AG20443 (cell line): ENCODE data around the gene LRRC7.
"Not testable (repeated sequence)": the region's sequence is repeated elsewhere in the genome, so short reads cannot be mapped to it uniquely, and the experiment has no call there.

Experiments used
- DNase-seq: peaks from one replicate; pipeline ENCODE4 v3.0.0; 2012; ENCODE audit warnings: low spot score, mixed read lengths

Gene LRRC7

DNA sequence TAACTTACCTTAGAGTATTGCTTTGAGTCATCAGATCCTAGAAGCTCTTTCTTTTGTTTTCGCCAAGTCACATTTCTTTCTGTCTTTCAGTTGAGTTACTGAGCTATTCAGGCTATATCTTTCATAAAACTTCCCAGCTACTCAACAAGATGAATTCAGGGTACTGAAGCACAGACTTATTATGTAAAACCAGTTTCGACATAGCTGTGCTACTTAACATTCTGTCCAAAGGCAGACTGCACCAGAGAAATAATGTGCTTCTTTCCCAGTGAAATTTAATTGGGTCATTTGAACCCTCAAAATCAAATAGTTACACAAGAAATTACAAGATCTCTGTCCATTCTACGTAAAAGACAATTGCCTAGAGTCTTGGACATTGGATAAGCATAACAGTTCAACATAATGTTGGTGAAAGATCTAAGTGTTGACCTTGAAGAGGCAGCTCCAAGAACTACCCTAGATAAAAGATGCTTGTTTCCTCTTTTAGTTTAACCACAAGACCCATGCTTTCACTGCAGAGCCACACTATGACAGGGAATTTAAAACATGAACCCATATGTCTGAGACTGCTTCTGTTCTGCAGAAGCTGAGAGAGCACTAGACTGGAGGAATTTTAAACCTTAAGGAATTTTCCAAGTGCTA is 474.5 kb downstream of the LRRC7 start:
- DNase-seq, result no peak

DNA sequence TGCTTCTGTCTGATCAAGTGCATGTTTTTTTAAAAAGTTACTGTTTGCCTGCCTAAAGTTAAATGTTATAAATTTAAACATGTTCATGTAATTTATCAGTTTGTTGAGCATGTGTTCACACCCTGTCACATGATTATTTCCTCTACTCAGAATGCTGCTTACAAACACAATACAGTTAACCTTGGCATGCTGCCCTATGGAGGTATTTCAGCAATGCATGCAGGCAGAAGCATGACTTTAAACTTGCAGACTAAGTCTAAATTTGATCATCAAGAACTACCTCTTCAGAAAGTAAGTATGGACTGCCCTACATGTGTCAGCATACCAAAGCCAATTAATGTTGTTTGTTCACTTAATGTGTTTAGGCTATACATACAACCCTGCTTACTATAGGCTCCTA is 476.1 kb downstream of the LRRC7 start:
- DNase-seq, result peak; percentile 12

DNA sequence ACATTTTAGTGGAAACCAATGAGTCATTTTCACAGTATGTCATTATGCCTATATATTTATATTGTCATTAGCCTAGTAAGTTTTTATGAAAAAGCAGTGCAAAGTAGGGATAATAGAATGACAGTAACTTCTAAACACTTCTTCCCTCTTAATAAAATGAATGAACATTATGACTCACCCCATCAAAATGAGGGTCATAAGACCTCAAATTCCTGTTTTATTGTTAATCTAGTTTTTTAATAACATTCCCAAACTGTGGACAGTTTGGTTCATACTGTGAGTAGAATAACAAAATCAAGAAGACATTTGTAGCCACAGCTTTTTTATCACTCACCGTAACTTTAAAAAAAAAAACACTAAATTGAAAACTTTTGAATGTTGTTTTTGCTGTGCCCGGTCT is 477.1 kb downstream of the LRRC7 start:
- DNase-seq, result peak; percentile 66

DNA sequence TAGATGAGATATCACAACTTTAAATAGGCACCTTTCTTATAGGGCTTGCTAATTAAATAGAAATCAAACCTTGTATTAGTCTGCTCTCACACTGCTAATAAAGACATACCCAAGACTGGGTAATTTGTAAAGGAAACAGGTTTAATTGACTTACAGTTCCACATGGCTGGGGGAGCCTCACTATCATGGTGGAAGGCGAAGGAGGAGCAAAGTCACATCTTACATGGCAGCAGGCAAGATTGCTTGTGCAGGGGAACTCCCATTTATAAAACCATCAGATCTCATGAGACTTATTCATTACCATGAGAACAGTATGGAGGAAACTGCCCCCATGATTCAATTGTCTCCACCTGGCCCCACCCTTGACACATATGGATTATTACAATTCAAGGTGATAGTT is 477.9 kb downstream of the LRRC7 start:
- DNase-seq, result not testable (repeated sequence)

DNA sequence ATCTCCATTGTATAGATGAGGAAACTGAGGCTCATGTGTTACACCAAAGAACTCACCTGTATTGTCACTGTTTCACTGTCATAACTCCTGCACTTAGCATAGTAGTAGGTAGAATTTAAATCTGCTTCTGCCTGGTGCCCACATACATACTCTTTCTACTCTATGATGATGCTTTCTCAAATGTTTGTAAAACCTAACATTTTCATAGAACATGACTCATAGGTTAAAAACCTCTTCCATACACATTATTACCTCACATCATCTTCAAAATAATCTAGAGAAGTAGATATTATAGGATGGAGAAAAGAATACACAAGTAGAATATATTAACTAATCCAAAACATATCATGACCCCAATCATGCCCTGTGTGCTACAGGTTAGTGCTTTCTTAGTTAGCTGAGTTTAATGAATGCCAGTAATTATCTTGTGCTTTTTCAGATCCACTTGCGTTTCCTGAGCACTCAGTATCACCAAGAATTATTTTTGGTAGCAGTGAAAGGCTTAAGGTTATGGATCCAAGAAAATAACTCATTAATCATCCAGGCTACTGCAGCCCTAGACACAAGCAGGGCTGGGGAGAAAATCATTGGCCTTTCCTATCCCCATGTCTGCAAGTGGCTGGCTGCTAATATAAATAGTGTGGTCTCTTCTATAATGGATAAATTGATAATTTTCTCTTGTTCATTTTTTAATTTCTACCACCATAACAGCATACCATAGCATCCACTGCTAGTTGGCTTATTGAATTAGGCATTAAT is 480.8 kb downstream of the LRRC7 start:
- DNase-seq, result no peak

DNA sequence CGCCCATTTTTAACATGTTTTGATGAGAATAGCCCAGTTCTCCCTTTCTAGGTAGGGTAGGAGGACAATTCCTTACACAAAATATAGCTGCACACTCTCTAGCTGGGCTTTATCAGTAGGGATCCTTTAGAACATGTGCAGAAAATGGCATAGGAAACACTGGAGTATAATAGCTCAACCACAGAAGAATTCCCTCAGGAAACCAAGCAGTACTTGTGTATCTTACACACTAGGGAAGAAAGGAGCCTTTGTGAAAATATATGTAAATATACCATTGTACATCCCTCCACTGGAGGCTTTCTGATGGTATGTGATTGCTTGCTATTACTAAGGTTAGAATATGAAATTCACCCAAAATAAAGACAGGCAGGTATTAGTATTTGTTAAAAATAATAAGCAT is 484.2 kb downstream of the LRRC7 start:
- no peak for DNase-seq

DNA sequence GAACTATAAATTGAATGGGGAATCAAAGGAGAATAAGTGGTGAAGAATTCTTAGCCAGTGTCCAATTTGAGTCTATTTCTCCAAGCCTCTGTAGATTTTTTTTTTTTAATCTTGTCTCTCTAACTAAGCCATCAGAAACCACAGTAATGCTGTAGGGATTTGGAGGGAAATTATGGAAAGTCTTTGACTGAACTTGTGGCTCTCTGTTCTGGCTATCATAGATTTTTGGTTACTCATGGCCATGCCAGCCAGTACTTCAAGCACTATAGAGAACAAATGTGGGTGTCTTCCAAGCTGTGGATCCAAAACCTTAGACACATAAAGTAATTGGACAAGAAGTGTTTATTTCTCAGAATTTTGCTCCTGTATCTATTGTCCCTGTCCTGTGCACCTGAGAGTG is 489.8 kb downstream of the LRRC7 start:
- DNase-seq, result no peak

DNA sequence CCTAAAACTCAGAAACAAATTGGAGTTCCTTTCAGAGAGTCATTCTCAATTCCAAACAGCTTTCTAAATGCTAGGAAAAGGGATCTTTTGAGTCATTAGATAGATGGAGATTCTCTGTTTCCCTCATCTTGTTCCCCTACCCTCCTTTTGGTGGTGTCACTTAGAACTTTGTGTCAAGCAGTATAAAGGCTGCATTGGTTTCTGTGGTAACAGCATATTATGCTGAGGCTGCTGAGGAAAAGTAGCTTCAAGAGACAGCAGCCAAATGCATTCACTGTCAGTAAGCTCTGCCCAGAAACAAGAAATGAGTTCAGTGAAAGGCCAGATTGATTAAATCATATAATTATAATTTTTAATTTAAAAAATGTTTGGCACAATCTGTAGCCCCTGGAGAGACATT is 493.5 kb downstream of the LRRC7 start:
- no peak for DNase-seq

DNA sequence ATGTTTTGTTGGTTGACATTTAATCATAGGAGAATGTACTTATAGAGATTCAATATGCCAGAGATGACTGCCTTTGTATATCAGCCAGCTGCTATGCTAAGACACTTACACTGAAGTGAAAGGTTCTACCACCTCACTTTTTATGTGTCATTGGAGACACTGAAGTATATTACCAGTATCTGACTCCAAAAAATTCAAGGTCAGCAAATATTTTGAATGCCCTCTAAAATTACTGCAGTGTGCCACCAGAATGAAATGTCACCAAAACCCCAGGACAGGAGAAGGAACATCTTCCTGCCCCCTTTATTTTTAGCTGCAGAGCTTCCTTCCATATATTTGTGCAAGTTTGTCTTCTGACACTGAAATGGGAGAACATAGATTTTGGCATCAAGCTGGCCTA is 496.1 kb downstream of the LRRC7 start:
- DNase-seq, result no peak

DNA sequence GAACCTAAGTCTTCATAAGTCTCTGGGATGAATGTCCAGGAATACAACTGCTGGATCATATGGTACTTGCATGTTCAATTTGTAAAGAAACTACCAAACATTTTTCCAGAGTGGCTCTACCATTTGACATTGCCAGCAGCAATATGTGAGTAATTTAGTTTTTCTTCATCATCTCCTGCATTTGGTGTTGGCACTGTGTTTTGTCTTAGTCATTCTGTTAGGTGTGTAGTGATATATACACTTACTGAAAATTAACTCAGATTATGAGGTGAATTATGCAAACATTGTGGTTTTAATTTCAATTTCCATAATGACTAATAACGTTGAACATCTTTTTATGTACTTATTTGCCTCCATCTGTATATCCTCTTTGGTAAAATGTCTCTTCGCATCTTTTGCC is 499.0 kb downstream of the LRRC7 start:
- DNase-seq, result no peak

DNA sequence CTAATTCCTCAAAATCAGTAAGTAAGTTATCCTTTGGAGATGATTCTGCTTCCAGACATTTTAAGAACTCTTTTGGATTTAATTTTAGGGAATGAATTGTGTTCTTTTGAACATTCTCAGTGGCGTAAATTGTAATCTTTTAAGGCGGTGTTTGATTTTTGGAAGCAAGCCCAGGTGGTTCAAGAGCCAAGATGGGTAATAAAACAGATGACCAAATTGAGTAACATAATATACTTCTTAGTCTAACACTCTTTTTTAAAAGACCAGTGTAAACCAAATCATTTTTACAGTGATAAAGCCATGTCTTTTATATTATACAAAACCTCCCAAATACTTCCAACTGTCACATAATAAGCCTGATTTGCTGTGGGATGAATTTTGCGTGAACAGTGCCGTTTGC is 503.9 kb downstream of the LRRC7 start:
- peak; percentile 25 for DNase-seq

DNA sequence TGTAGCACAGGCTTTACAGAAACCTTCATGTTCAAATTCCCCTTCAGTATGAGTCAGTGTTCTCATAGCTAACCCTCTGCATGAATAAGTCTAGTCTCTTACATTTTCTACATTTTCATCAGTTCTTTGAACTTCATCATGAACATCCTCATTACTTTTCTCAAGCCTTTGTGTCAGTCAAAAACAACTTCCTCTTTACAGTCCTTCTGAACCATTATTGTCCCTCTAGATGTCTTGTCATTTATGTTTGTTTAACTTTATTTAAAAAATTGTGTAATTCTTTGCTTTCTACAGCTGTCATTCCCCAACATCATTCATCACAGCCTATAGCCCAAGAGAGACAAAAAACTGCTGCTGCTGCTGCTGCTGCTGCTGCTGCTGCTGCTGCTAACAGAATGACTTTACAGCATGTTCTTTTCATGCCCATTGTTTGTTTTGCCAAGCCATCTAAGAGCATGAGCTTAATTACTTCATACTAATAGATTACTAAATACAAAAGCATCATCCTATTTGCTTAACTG is 504.6 kb downstream of the LRRC7 start:
- DNase-seq, result peak; percentile 16

DNA sequence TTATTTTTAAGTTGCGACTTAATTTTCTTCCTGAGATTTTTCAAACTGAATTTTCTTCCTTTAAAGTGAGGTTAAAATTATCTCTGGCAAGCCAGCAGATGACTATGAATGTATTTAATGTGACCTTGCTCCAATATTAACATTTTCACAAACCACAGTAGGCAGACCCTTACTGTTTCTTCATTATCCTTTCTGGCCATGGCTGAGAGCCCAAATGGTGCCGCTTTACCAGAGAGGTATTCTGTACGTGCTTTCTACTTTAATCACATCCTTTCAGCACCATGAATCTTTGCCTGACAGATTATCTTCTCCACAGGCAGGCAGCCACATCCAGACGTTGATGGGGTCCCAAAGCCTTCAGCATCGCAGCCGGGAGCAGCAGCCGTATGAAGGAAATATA is 508.0 kb downstream of the LRRC7 start:
- DNase-seq, result no peak

DNA sequence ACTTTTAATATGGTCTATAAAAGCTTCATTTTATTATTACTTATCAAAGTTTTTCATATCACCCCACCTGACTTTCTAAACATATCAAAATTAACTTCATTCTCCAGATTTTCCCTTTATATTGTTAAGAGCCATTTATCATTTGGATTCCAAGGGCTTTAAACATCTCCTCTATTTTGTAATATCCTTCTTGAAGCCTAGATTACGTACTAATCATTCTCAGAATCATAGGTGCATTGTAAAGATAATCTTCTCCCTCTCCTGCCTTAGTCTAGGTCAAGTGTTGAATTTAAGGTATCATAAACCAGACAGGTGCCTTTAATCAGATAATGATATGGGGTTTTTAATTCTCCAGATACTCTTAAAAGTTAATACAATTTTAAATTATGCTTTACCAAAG is 509.3 kb downstream of the LRRC7 start:
- no peak for DNase-seq

DNA sequence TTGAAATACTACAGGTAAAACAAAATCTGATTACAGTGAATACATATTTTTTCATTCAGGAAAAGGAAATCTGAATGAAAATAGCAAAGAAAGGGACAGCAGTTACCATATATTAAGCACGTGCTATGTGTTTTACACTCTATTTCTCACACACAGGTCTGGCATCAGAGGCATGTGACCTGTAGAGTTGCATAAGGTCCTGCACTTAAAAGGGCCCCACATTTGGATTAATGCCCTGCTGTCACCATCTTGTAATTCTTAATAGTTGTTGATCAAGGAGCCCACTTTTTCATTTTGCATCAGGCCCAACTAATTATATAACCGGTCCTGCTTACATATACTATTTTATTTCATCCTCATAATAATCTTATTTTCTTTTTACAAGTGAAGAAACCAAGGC is 511.8 kb downstream of the LRRC7 start:
- no peak for DNase-seq

DNA sequence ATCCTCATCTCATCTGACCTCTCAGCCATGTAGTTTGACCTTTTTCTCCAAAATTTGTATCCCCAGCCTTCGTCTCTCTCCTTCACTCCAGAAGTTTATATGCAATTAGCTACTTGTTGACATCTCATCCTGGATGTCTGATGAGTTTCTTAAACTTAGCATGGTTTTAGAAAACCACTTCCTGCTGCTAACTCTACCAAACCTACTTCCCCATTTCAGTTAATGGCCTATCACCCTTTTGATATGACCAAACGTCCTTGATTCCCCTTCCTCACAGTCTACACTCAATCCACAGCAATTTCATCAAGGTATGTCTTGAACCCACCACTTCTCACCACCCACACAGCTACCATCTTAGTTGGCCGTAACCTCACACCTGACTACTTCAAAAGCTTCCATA is 515.8 kb downstream of the LRRC7 start:
- DNase-seq, result no peak

DNA sequence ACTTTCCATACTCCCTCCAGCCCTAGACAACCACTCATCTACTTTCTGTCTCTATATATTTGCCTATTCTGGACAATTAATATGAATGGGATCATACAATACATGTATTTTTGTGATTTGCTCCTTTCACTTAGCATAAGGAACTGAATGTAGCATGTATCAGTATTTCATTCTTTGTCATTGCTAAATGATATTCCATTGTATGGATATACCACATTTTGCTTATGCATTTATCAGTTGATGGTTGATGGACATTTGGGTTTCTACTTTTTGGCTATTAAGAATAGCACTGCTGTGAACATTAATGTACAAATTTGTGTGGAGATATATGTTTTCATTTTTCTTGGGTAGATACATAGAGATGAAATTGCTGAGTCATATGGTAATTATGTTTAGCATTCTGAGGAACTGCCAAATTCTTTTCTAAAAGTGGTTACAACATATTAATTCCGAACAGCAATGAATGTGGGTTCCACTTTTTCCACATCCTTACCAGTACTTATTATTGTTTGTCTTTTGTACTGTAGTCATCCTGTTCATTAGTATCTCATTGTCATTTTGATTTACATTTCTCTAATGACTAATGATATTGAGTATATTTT is 516.7 kb downstream of the LRRC7 start:
- no peak for DNase-seq

DNA sequence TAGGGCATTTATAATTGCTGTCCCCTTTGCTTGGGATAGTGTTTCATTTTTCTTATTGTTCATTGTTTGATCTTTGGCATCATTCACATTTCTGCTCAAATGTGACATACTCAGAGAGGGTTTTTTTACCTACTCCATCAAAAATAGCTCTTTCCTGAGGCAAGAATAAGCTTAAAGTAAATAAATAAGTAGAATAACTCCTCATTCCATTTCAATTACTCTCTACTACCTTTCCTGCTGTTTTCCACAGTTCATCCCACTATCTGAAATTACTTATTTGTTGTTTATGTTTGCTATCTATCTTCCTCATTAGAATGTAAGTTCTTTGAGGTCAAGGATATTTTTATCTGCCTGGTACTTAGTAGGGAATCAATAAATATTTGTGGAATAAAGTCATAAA is 517.8 kb downstream of the LRRC7 start:
- DNase-seq, result no peak

DNA sequence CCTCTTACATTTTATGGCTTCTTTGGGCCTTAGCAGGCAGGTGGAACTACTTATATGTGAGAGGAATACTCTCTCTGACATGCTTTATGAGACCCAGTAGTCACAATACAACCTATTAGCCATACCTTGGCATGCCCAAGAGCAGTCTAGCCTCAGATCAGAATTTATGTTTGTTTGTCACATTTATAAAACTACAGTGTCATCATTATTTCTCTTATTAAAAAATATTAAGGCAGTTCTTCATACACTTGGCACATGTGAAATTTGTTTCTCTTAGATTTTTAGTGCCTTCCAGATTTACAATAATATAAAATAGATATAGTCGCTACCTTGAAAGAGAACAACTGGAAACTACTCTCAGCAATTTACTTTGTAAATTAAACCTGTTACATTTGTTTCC is 519.2 kb downstream of the LRRC7 start:
- no peak for DNase-seq

DNA sequence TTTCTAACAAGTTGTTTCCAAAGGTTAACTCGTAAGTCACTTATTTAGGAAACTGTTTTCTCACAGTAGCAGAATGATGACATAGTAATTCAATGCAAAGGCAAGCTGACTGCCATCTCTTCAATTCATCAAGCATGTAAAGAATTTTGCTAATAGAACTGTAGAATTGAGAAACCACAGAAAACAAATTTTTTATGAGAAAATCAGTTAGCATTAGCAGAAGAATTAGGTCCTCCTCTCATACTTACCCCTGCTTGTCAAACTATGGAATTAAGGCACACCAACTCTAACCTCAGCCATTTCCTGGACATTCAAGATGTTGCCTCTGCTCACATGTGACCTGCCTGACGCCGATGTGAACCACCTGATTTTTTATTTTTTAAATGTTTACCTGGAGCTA is 522.4 kb downstream of the LRRC7 start:
- no peak for DNase-seq

DNA sequence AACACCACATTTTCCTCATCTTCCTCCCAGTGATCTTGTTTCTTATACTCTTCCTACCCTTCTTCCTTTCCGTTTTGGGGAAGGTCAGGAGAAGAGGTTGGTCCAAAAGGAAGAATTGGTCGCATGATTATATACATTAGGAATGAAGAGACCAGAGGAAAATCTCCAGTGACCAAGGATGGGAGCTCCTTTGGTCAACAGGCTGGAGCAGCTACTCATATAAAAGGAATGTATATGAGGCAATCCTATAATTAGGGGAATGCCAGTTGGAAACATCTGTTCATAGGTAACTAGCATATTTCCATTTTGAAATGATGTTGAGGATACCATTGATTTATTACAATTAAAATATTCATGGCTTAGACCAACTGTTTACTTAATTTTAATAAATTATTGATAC is 523.2 kb downstream of the LRRC7 start:
- peak; percentile 43 for DNase-seq

DNA sequence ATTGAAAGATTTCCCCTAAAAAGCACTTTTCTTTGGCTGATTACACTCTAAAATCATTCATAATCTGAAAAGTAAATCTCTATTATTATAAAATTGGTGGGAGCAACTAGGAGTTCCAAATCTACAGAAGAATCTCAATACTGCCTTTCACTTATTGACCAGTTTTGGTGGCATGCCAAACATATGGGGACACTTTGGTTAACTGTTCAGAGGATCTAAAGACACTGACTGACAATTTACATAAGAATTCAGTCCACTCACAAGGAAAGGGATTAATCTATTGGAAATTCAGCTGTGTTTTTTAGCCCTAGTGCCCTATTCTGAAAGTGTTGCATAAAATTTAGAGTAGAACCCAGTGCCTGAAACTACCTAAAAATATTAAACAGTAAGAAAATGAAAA is 524.1 kb downstream of the LRRC7 start:
- no peak for DNase-seq

DNA sequence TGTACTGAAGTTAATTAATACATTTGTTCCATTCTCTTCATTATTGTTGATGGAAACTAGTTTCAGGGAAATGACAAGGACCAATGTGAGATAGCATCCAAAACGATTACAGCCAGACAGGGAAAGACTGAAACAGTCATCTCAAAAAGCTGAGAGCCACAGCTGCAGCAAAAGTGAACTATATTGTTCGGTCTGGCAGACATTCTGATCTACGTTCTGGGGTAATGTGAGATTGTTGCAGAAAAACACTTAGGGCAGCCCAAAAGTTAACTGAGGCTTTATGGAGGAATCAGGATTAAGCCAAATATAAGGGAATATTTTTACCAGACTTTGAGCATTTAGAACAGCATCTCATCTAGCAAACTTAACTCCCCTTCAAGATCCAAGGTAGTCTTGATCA is 524.8 kb downstream of the LRRC7 start:
- DNase-seq, result no peak
